ENCODE measurements around the gene SPOCK3.
"Not testable (repeated sequence)": the region's sequence is repeated elsewhere in the genome, so short reads cannot be mapped to it uniquely, and the experiment has no call there.

DNA sequence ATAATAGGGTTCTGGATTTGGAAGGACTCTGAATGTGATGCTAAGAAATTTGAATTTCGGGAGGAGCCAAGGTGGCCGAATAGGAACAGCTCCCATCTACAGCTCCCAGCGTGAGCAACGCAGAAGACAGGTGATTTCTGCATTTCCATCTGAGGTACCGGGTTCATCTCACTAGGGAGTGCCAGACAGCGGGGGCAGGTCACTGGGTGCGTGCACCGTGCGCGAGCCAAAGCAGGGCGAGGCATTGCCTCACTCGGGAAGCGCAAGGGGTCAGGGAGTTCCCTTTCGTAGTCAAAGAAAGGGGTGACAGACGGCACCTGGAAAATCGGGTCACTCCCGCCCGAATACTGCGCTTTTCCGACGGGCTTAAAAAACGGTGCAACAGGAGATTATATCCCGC lies 383.9 kb downstream of the SPOCK3 start:
- TF ChIP-seq, protein P1, sequence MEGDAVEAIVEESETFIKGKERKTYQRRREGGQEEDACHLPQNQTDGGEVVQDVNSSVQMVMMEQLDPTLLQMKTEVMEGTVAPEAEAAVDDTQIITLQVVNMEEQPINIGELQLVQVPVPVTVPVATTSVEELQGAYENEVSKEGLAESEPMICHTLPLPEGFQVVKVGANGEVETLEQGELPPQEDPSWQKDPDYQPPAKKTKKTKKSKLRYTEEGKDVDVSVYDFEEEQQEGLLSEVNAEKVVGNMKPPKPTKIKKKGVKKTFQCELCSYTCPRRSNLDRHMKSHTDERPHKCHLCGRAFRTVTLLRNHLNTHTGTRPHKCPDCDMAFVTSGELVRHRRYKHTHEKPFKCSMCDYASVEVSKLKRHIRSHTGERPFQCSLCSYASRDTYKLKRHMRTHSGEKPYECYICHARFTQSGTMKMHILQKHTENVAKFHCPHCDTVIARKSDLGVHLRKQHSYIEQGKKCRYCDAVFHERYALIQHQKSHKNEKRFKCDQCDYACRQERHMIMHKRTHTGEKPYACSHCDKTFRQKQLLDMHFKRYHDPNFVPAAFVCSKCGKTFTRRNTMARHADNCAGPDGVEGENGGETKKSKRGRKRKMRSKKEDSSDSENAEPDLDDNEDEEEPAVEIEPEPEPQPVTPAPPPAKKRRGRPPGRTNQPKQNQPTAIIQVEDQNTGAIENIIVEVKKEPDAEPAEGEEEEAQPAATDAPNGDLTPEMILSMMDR (IDR thresholded peaks at IDR 0.05) = not testable (repeated sequence)
- not testable (repeated sequence) for TF ChIP-seq POLR2A (IDR thresholded peaks at IDR 0.05)
